Measurements from ENCODE around the gene MKRN3. TPM values are rescaled to one million over a fixed set of nuclear protein-coding genes. Genes with fewer than 3 reads are reported as not detected.

The MKRN3 gene
- total RNA-seq, 1 experiment from 2014 or later, result not detected

DNA sequence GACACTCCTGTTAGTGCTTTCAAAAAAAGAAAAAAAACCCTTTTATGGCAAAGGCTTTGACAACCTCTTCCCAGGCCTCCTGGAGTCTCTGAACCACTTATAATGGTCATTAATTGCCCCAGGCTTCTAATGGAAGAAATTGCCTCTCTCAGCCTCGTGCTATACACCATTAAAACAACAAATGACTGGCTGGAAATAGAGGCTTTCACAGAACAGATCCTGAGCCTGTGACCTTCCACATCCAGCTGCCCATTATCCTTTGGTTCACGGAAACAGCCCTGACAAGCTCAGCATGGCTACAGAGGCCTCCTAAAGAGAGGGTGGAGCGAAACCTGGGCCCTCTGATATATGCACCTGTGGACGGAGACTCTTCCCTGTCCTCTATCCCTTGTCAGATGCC lies 26.8 kb upstream of the MKRN3 start:
- ChIA-PET CTCF (no interaction called here), POLR2A (no interaction called here)
- Mint-ChIP-seq H3K27ac (no peak overlapping the region), H3K36me3 (peaks cover 31% of the 10 kb centered on the region), H3K9me3 (peaks cover 75% of the 10 kb centered on the region), H3K4me1 (peaks cover 9% of the 10 kb centered on the region), H3K27me3 (ENCODE audit: low read depth) (peaks cover 3% of the 10 kb centered on the region), H3K4me3 (no peak overlapping the region)
- TF ChIP-seq, protein P1, sequence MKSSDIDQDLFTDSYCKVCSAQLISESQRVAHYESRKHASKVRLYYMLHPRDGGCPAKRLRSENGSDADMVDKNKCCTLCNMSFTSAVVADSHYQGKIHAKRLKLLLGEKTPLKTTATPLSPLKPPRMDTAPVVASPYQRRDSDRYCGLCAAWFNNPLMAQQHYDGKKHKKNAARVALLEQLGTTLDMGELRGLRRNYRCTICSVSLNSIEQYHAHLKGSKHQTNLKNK (CRISPR knock-in tag; IDR thresholded peaks at IDR 0.05), result no peak
- TF ChIP-seq NFE2L1 (CRISPR knock-in tag; IDR thresholded peaks at IDR 0.05) (no peak), MXD4 (CRISPR knock-in tag; IDR thresholded peaks at IDR 0.05; ENCODE audit: borderline replicate concordance) (no peak)
- DNase-seq (ENCODE audit: low spot score) (no peak), ATAC-seq (no peak)

DNA sequence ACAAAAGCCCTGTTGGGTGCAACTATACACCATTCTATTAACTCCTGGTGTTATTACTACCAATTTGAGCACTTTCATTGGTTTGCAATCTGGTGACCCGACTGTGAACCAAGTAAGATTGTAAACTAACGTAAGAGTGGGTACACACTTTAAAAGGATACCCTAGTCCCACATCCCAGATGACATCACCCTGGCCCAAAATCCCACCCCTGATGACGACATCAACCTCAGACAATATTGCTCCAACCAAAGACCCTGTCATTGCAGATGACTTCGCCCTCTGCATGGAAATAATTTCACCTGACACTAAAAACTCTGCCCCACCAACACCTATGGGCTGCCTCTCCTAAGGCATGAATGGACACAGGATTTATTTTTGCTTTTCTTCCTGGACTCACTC lies 25.6 kb upstream of the MKRN3 start:
- no peak for TF ChIP-seq NFATC4 (CRISPR knock-in tag; IDR thresholded peaks at IDR 0.05)
- TF ChIP-seq, protein P2, sequence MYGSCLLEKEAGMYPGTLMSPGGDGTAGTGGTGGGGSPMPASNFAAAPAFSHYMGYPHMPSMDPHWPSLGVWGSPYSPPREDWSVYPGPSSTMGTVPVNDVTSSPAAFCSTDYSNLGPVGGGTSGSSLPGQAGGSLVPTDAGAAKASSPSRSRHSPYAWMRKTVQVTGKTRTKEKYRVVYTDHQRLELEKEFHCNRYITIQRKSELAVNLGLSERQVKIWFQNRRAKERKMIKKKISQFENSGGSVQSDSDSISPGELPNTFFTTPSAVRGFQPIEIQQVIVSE (CRISPR knock-in tag; IDR thresholded peaks at IDR 0.05; ENCODE audit: borderline replicate concordance), result no peak
- TF ChIP-seq GTF2I (CRISPR knock-in tag; conservative IDR thresholded peaks at IDR 0.05), result no peak
- TF ChIP-seq, protein P3, sequence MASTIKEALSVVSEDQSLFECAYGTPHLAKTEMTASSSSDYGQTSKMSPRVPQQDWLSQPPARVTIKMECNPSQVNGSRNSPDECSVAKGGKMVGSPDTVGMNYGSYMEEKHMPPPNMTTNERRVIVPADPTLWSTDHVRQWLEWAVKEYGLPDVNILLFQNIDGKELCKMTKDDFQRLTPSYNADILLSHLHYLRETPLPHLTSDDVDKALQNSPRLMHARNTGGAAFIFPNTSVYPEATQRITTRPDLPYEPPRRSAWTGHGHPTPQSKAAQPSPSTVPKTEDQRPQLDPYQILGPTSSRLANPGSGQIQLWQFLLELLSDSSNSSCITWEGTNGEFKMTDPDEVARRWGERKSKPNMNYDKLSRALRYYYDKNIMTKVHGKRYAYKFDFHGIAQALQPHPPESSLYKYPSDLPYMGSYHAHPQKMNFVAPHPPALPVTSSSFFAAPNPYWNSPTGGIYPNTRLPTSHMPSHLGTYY (CRISPR knock-in tag; IDR thresholded peaks at IDR 0.05), result no peak
- TF ChIP-seq, protein P4, sequence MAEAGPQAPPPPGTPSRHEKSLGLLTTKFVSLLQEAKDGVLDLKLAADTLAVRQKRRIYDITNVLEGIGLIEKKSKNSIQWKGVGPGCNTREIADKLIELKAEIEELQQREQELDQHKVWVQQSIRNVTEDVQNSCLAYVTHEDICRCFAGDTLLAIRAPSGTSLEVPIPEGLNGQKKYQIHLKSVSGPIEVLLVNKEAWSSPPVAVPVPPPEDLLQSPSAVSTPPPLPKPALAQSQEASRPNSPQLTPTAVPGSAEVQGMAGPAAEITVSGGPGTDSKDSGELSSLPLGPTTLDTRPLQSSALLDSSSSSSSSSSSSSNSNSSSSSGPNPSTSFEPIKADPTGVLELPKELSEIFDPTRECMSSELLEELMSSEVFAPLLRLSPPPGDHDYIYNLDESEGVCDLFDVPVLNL (CRISPR knock-in tag; IDR thresholded peaks at IDR 0.05; ENCODE audit: borderline replicate concordance, low read depth), result no peak
- TF ChIP-seq ZNF671 (CRISPR knock-in tag; IDR thresholded peaks at IDR 0.05), result no peak
- no peak overlapping the region for H3K27ac Mint-ChIP-seq
- H3K4me3 Mint-ChIP-seq, result no peak overlapping the region
- DNase-seq (ENCODE audit: low spot score), result no peak
- peaks cover 3% of the 10 kb centered on the region for H3K27me3 Mint-ChIP-seq (ENCODE audit: low read depth)
- H3K4me1 Mint-ChIP-seq, result peaks cover 9% of the 10 kb centered on the region
- CTCF ChIA-PET, result no interaction called here
- peaks cover 64% of the 10 kb centered on the region for H3K9me3 Mint-ChIP-seq
- ATAC-seq, result no peak
- peaks cover 24% of the 10 kb centered on the region for H3K36me3 Mint-ChIP-seq
- POLR2A ChIA-PET, result no interaction called here

DNA sequence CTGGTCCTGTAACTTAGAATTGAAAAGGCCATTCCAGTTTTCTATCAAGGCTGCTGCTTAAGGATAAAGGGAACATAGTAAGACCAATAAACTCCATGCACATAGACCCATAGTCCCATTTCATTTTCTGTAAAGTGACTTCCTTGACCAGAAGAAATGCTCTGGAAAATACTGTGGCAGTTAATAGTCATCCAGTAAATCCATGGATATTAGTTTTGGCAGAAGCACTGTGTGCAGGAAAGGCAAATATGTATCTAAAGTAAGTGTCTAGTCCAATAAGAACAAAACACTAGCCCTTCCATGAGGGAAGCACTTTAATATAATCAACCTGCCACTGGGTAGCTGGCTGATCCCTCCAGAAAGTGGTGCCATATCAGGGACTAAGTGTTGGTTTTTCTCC lies 19.3 kb upstream of the MKRN3 start:
- Mint-ChIP-seq H3K4me3 (no peak overlapping the region), H3K36me3 (peaks cover 17% of the 10 kb centered on the region), H3K4me1 (no peaks in the 10 kb centered on the region), H3K9me3 (peaks cover 49% of the 10 kb centered on the region), H3K27me3 (ENCODE audit: low read depth) (peaks cover 3% of the 10 kb centered on the region; the same call in 1 of the 2 replicates), H3K27ac (no peak overlapping the region)
- ATAC-seq (no peak), DNase-seq (ENCODE audit: low spot score) (no peak)
- POLR2A ChIA-PET, result no interaction called here
- TF ChIP-seq, protein P5, sequence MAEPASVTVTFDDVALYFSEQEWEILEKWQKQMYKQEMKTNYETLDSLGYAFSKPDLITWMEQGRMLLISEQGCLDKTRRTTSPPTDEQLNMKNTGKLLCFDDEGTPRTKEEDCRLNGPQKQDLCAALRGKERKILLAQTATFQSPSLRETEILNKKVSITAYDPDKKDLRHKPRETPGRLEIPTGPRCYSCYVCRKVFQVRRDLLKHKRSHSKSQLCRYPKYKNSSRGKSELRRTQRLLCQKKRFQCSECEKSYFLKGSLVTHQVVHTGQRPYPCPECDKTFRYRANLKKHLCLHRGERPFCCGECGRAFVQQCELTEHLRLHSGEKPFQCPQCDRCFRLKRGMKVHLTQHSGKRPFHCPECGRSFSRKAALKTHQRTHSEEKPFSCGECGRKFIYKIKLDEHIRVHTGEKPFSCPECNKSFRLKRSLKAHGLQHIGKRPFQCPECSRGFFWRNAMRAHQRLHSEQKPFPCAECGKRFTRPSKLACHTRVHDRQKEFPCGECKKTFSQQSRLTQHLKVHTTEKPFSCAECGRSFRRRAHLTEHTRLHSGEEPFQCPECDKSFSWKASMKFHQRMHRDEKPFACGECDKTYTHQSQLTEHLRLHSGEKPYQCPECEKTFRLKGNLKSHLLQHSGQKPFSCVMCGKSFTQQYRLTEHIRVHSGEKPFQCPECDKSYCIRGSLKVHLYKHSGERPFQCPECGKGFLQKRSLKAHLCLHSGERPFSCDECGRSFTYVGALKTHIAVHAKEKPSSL (CRISPR knock-in tag; conservative IDR thresholded peaks at IDR 0.05), result no peak
- TF ChIP-seq, protein P6, sequence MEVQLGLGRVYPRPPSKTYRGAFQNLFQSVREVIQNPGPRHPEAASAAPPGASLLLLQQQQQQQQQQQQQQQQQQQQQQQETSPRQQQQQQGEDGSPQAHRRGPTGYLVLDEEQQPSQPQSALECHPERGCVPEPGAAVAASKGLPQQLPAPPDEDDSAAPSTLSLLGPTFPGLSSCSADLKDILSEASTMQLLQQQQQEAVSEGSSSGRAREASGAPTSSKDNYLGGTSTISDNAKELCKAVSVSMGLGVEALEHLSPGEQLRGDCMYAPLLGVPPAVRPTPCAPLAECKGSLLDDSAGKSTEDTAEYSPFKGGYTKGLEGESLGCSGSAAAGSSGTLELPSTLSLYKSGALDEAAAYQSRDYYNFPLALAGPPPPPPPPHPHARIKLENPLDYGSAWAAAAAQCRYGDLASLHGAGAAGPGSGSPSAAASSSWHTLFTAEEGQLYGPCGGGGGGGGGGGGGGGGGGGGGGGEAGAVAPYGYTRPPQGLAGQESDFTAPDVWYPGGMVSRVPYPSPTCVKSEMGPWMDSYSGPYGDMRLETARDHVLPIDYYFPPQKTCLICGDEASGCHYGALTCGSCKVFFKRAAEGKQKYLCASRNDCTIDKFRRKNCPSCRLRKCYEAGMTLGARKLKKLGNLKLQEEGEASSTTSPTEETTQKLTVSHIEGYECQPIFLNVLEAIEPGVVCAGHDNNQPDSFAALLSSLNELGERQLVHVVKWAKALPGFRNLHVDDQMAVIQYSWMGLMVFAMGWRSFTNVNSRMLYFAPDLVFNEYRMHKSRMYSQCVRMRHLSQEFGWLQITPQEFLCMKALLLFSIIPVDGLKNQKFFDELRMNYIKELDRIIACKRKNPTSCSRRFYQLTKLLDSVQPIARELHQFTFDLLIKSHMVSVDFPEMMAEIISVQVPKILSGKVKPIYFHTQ (CRISPR knock-in tag; IDR thresholded peaks at IDR 0.05), result no peak
- TF ChIP-seq, protein P7, sequence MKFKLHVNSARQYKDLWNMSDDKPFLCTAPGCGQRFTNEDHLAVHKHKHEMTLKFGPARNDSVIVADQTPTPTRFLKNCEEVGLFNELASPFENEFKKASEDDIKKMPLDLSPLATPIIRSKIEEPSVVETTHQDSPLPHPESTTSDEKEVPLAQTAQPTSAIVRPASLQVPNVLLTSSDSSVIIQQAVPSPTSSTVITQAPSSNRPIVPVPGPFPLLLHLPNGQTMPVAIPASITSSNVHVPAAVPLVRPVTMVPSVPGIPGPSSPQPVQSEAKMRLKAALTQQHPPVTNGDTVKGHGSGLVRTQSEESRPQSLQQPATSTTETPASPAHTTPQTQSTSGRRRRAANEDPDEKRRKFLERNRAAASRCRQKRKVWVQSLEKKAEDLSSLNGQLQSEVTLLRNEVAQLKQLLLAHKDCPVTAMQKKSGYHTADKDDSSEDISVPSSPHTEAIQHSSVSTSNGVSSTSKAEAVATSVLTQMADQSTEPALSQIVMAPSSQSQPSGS (CRISPR knock-in tag; IDR thresholded peaks at IDR 0.05; ENCODE audit: borderline replicate concordance, low read depth), result no peak
- no peak for TF ChIP-seq NFYB (CRISPR knock-in tag; conservative IDR thresholded peaks at IDR 0.05; ENCODE audit: low read depth)
- TF ChIP-seq ZNF396 (CRISPR knock-in tag; IDR thresholded peaks at IDR 0.05; ENCODE audit: borderline replicate concordance), result no peak
- CTCF ChIA-PET, result no interaction called here
